ENCODE measurements around the gene RPS6KA4. TPM values are rescaled to one million over a fixed set of nuclear protein-coding genes. Genes with fewer than 3 reads are reported as not detected.

RPS6KA4 gene
- total and polyA plus RNA-seq, 2 of the 13 experiments (the other 11 are each of a cell fraction or from before 2014, with no cell fraction given): 8.9 to 14.2 TPM

GRCh38 chr11:64317961-64318765 lies 40.8 kb upstream of the RPS6KA4 start, which contains the start of gene PRDX5 (continued):
- TF ChIP-seq ZBTB40 (IDR thresholded peaks at IDR 0.05): no peak
- TF ChIP-seq ZBTB40 (CRISPR knock-in tag; IDR thresholded peaks at IDR 0.05): 0 out of 2 replicates have a peak, but pooled peaks have one; percentile 11
- 0 out of 2 replicates have a peak, but pooled peaks have one; percentile 12 for TF ChIP-seq DR1 (CRISPR knock-in tag; IDR thresholded peaks at IDR 0.05)
- TF ChIP-seq SP4 (CRISPR knock-in tag; IDR thresholded peaks at IDR 0.05): 0 out of 2 replicates have a peak, but pooled peaks have one; percentile 2
- TF ChIP-seq FOSL2 (CRISPR knock-in tag; IDR thresholded peaks at IDR 0.05): peak; percentile 8; the same call in 1 of the 2 replicates
- TF ChIP-seq PHF8 (CRISPR knock-in tag; IDR thresholded peaks at IDR 0.05): peak; percentile 78
- no peak for TF ChIP-seq KDM6A (CRISPR knock-in tag; IDR thresholded peaks at IDR 0.05; ENCODE audit: low read depth)
- no peak for TF ChIP-seq SKI (IDR thresholded peaks at IDR 0.05; ENCODE audit: partially characterized antibody)
- TF ChIP-seq CTCF (CRISPR knock-in tag; IDR thresholded peaks at IDR 0.05): peak; percentile 85
- no peak for TF ChIP-seq AFF4 (CRISPR knock-in tag; IDR thresholded peaks at IDR 0.05)
